Large intestine (tissue), 3 donors: Measurements from ENCODE around the gene CBLN3. TPM values are rescaled to one million over a fixed set of nuclear protein-coding genes. Genes with fewer than 3 reads are reported as not detected.

Experiments used
- DNase-seq, 2 donors: peaks; one replicate each; pipeline versions ENCODE4 v3.0.0 to v3.0.0-alpha.2; 2013
- H3K27ac ChIP-seq: one replicate; pipeline ENCODE4 v1.5.1; 2013; ENCODE audit warnings: low read length
- H3K27me3 ChIP-seq: 2 replicates; pipeline ENCODE4 v1.6.1; 2013; ENCODE audit warnings: low read length; ENCODE audit not compliant: control insufficient read depth, insufficient read depth
- H3K36me3 ChIP-seq: 2 replicates; pipeline ENCODE4 v1.6.1; 2013; ENCODE audit warnings: low read length; ENCODE audit not compliant: control insufficient read depth, insufficient read depth
- H3K4me1 ChIP-seq: one replicate; pipeline ENCODE4 v1.6.1; 2013; ENCODE audit warnings: low read length; ENCODE audit not compliant: control insufficient read depth, insufficient read depth
- H3K4me3 ChIP-seq: one replicate; pipeline ENCODE4 v1.5.1; 2013; ENCODE audit warnings: low read length
- H3K9me3 ChIP-seq: one replicate; pipeline ENCODE4 v1.6.1; 2013; ENCODE audit warnings: mild to moderate bottlenecking, low read depth, low read length, moderate library complexity; ENCODE audit not compliant: control insufficient read depth
- WGBS: methylation state at CpG from one replicate; pipeline ENCODE4 v1.1.5; 2013; ENCODE audit warnings: low lambda C conversion rate; ENCODE audit not compliant: insufficient coverage; 5-methylcytosine and 5-hydroxymethylcytosine counted together
- polyA plus RNA-seq: library from polyadenylated mRNA; unstranded; fragments of 120-200 nt; gene quantifications from one replicate; pipeline ENCODE4 v1.2.1, GENCODE V29; 2013

CBLN3 gene
- polyA plus RNA-seq, 1 donor: 5.6 TPM

DNA sequence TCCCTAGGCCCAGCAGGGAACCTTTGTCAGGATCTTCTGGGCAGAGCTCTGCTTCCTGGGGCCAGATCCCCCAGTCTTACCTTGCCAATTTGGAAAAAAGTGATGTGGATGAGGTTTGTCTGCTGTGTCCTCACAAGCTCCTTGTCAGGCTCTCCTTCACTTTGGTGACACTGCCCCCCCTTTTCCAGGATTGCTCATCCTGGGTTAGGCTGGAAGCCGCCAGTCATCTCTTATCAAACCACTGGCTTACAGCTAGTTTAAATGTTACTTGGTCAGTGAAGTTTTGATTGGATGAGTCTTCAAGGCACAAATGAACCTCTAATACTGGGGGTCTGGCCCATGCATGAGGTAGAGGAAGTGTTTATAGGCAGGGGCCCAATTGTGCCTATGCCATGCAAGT lies 15.4 kb downstream of the CBLN3 start:
- H3K9me3 ChIP-seq: no peaks in the 10 kb centered on the region
- no CpG with 5 or more reads among the region's 1 CpG for WGBS
- H3K4me1 ChIP-seq: no peaks in the 10 kb centered on the region
- H3K27ac ChIP-seq: no peak overlapping the region
- no peak overlapping the region for H3K4me3 ChIP-seq
- no peaks in the 10 kb centered on the region for H3K27me3 ChIP-seq
- peaks cover 63% of the 10 kb centered on the region for H3K36me3 ChIP-seq
- DNase-seq: no peak

DNA sequence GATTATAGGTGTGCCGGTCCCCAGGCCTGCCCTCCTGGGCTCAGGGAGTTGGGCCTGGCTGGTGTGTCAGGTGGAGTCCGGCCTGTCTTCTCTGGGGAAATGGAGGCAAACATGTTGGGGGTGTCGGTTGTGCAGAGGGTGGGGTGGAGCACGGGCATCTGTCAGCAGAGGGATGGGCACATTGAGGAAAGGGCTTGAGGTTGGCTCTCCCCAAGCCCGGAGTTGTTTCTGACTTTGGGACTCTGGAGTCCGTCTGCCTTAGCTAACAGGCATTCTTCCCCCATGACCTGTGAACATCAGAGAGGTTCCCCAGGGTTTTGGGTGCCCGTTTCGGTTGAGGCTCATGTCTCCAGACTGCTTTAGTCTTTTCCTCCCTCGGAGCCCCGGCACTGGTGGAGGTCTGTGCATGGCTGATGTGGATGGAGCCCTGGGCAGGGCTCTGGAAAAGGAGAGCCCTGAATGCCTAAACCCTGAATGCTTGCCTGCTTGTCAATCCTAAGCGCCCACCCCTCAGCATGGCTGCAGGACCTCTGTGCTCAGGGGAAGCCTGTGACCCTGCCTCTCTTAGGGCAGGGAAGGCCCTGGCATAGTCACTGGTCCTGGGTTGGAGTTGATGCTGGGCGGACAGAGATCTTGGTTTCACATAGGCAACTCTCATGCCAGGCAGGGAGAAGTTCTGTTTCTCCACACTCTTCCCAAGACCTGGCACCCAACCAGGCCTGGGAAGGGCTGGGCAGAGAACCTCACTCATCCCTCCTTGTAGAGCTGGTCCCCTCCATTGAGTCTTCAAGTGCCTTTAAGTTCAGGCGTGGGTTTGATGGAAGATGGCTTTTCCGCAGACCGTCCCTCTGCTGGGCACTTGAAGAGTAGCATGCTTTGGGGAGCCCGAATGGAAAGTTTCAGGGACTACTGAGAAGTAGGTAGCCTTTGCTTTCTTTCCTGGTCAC lies 17.8 kb downstream of the CBLN3 start:
- Histone ChIP-seq H3K27ac (no peak overlapping the region), H3K36me3 (peaks cover 86% of the 10 kb centered on the region), H3K27me3 (no peaks in the 10 kb centered on the region), H3K4me3 (no peak overlapping the region), H3K4me1 (no peaks in the 10 kb centered on the region), H3K9me3 (no peaks in the 10 kb centered on the region)
- WGBS: no CpG with 5 or more reads among the region's 16 CpGs
- peak in 1 of 2 donors; percentile 32 for DNase-seq

DNA sequence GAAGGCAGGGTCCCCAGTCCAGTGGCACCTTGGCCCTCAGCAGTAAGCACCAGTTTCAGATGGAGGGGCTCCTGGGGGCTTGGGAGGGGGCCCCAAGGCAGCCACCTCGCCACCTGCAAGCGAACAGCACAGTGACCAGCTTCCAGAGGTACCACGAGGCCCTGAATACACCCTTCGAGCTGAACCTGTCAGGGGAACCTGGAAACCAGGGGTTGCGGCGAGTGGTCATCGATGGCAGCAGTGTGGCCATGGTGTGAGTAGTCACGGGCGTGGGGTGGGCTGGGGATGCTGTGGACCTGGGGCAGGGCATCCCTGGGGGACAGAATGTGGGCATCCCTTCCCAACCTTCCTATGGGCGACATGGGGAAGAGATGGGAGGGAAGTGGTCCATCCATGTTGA lies 19.5 kb downstream of the CBLN3 start:
- Histone ChIP-seq H3K27ac (no peak overlapping the region), H3K9me3 (no peaks in the 10 kb centered on the region), H3K4me1 (no peaks in the 10 kb centered on the region), H3K27me3 (no peaks in the 10 kb centered on the region), H3K4me3 (no peak overlapping the region), H3K36me3 (peaks cover 93% of the 10 kb centered on the region)
- DNase-seq: no peak
- no CpG with 5 or more reads among the region's 10 CpGs for WGBS

- no CpG with 5 or more reads among the region's 6 CpGs for WGBS
- Histone ChIP-seq H3K36me3 (peaks cover 91% of the 10 kb centered on the region), H3K9me3 (no peaks in the 10 kb centered on the region), H3K4me1 (no peaks in the 10 kb centered on the region), H3K27me3 (no peaks in the 10 kb centered on the region), H3K27ac (no peak overlapping the region), H3K4me3 (no peak overlapping the region)
- DNase-seq: no peak
These were observed 20.3 kb downstream of the CBLN3 start for GRCh38 chr14:24409192-24409591.

DNA sequence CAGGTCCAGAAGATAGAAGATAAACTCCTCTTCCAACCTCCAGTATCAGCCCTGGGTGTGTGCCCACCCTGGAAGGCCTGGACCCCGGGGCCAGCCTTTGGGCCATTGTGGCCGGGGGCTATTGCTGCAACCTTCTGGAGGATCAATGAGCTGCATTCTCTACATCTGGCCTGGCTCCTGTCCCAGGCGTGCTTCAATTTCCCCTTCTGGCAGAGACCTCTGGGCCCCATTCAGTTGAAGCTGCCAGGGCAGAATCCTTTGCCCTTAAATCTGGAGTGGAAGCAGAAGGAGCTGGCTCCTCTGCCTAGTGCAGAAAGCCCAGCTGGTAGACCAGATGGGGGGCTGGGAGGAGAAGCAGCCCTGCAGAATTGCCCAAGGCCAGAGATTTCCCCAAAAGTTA lies 20.7 kb downstream of the CBLN3 start:
- Histone ChIP-seq H3K27ac (no peak overlapping the region), H3K4me1 (no peaks in the 10 kb centered on the region), H3K36me3 (peaks cover 87% of the 10 kb centered on the region), H3K4me3 (no peak overlapping the region), H3K27me3 (no peaks in the 10 kb centered on the region), H3K9me3 (no peaks in the 10 kb centered on the region)
- no peak for DNase-seq
- no CpG with 5 or more reads among the region's 3 CpGs for WGBS

DNA sequence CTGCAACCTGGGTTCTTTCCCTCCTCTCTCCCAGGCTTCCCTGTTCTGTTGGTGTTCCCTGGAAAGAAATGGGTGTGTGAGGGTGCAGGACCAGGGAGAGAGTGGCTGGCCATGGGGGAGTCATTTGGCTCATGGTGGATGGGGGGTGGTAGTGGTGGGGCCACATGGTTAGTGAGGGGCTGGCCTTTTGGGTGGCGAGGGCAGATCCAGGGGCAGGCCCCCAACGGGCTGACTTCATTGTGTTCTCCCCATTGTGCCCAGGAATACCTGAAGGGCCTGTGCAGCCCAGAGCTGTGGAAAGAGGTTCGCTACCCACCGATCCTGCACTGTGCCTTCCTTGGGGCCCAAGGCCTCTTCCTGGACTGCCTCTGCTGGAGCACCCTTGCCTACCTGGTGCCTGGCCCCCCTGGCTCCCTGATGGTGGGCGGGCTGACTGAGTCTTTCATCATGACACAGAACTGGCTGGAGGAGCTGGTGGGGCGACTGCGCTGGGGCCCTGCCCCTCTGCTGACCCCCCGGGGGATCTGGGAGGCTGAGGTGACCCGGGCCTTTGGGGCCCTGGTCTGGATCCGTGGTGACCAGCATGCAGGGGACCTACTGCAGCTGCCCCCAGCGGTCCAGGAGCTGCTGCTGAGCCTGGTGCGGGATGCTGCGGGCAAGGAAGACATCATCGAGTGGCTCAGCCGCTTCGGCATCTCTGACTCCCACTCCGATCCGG lies 21.7 kb downstream of the CBLN3 start:
- Histone ChIP-seq H3K27me3 (no peaks in the 10 kb centered on the region), H3K4me1 (peaks cover 4% of the 10 kb centered on the region), H3K9me3 (no peaks in the 10 kb centered on the region), H3K4me3 (no peak overlapping the region), H3K27ac (no peak overlapping the region), H3K36me3 (peaks cover 78% of the 10 kb centered on the region)
- no peak for DNase-seq
- no CpG with 5 or more reads among the region's 18 CpGs for WGBS

GRCh38 chr14:24406416-24406815 lies 23.1 kb downstream of the CBLN3 start:
- Histone ChIP-seq H3K4me3 (no peak overlapping the region), H3K4me1 (peaks cover 16% of the 10 kb centered on the region), H3K9me3 (no peaks in the 10 kb centered on the region), H3K36me3 (peaks cover 66% of the 10 kb centered on the region), H3K27me3 (no peaks in the 10 kb centered on the region), H3K27ac (no peak overlapping the region)
- no CpG with 5 or more reads among the region's 6 CpGs for WGBS
- no peak for DNase-seq

DNA sequence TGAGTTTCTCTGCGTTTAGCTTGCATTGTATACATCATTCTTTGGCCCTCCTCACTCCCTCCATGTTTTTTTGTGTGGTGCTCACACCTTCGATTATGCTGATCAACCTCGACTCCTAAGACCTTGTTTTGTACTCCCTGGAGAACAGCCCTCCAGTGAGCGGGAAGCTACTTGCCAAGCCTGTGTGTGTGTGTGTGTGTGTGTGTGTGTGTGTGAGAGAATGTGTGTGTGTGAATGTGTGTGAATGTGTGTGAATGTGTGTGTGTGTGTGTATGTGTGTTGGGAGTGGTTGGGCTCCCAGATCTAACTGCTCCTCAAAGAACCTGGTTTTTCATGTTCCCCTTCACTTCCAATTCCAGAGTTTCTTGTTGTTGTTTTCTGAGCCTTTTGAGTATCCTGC lies 24.7 kb downstream of the CBLN3 start:
- Histone ChIP-seq H3K36me3 (peaks cover 51% of the 10 kb centered on the region), H3K4me1 (peaks cover 29% of the 10 kb centered on the region), H3K27me3 (no peaks in the 10 kb centered on the region), H3K9me3 (no peaks in the 10 kb centered on the region), H3K4me3 (no peak overlapping the region), H3K27ac (no peak overlapping the region)
- no peak for DNase-seq
- WGBS: no CpG with 5 or more reads among the region's 4 CpGs

DNA sequence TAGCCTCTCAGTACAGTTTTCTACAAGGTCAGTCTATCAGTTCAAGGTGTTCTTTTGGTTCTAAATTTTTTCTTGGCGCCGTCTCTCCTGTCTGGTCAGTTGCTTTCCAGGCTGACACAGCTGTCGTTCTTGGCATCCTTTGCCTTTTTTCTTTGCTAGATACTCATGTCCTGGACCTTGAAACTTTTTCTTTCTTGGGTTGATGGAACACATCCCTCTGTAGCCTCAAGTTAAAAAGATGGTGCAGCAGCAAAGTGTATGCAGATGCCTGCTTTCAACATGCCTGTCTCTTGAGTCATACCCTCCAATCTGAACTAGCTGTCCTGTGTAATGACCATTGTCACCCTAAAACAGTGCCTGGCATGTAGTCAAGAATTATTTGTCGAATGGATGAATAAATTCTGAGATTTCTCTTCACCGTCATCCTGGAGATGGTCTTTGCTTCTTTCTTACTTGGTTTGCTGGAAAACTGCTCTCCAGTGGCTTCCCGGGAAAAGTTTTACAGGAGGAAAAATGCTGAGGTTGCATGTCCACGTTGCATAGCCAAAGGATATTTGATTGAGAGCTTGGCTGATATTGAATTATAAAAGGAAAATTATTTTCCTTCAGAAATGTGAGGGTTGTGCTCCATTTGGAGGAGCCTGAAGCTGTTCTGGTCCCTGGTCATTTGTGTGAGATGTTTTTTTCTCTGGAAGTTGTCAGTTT lies 26.0 kb downstream of the CBLN3 start:
- Histone ChIP-seq H3K4me1 (peaks cover 30% of the 10 kb centered on the region), H3K4me3 (no peak overlapping the region), H3K9me3 (no peaks in the 10 kb centered on the region), H3K27ac (no peak overlapping the region), H3K27me3 (no peaks in the 10 kb centered on the region), H3K36me3 (peaks cover 37% of the 10 kb centered on the region)
- no peak for DNase-seq
- WGBS: 54% methylated on average over 2 of the region's 7 CpGs
